Astrocyte (in vitro differentiated cells and primary cell): ENCODE measurements around the gene ATOSB. TPM values are rescaled to one million over a fixed set of nuclear protein-coding genes. Genes with fewer than 3 reads are reported as not detected.
A peak's percentile ranks its signal among the peaks of the same experiment; 100 is the strongest.

Source experiments
- DNase-seq: peaks from one replicate; pipeline ENCODE4 v3.0.0-alpha.2; 2010; ENCODE audit warnings: low read depth
- FAIRE-seq: peaks from 2 replicates; lab custom pipeline; 2011; peaks lifted over from hg19 to GRCh38; lab: Jason Lieb, UNC
- H2AFZ ChIP-seq: 2 replicates; pipeline ENCODE4 v1.6.0; 2012; ENCODE audit warnings: low read depth, low read length, inconsistent platforms
- H3K27ac ChIP-seq: 2 replicates; pipeline ENCODE4 v1.5.1; 2011; ENCODE audit warnings: low read depth, low read length, inconsistent platforms
- H3K27me3 ChIP-seq: 2 replicates; pipeline ENCODE4 v1.6.0; 2011; ENCODE audit warnings: low read length, inconsistent platforms; ENCODE audit not compliant: insufficient read depth
- H3K36me3 ChIP-seq: 2 replicates; pipeline ENCODE4 v1.5.1; 2011; ENCODE audit warnings: low read length, inconsistent platforms; ENCODE audit not compliant: insufficient read depth
- H3K4me1 ChIP-seq: 2 replicates; pipeline ENCODE4 v1.5.1; 2011; ENCODE audit warnings: low read length, inconsistent platforms; ENCODE audit not compliant: insufficient read depth
- H3K4me2 ChIP-seq: 2 replicates; pipeline ENCODE4 v1.6.0; 2012; ENCODE audit warnings: low read length, inconsistent platforms
- H3K4me3 ChIP-seq: 2 replicates; pipeline ENCODE4 v1.5.1; 2011; ENCODE audit warnings: low read depth, mild to moderate bottlenecking, low read length, inconsistent platforms; ENCODE audit not compliant: insufficient read depth
- H3K79me2 ChIP-seq: 2 replicates; pipeline ENCODE4 v1.6.0; 2012; ENCODE audit warnings: mild to moderate bottlenecking, low read length, inconsistent platforms; ENCODE audit not compliant: insufficient read depth
- H3K9ac ChIP-seq: 2 replicates; pipeline ENCODE4 v1.6.0; 2012; ENCODE audit warnings: mild to moderate bottlenecking, low read length, inconsistent platforms
- H3K9me3 ChIP-seq: 2 replicates; pipeline ENCODE4 v1.5.1; 2012; ENCODE audit warnings: low read depth, mild to moderate bottlenecking, low read length, inconsistent platforms; ENCODE audit not compliant: insufficient read depth
- H4K20me1 ChIP-seq: 2 replicates; pipeline ENCODE4 v1.6.0; 2012; ENCODE audit warnings: low read length, inconsistent platforms; ENCODE audit not compliant: insufficient read depth
- H3K27ac Mint-ChIP-seq: one replicate; pipeline ENCODE4 v1.8.0; 2021; ENCODE audit warnings: mild to moderate bottlenecking, mixed read lengths; ENCODE audit not compliant: unreplicated experiment
- H3K27me3 Mint-ChIP-seq: one replicate; pipeline ENCODE4 v1.8.0; 2021; ENCODE audit warnings: low read depth, mixed read lengths; ENCODE audit not compliant: unreplicated experiment
- H3K36me3 Mint-ChIP-seq: one replicate; pipeline ENCODE4 v1.8.0; 2021; ENCODE audit warnings: low read depth, mixed read lengths; ENCODE audit not compliant: unreplicated experiment
- H3K4me1 Mint-ChIP-seq: one replicate; pipeline ENCODE4 v1.8.0; 2021; ENCODE audit warnings: low read depth, mixed read lengths; ENCODE audit not compliant: unreplicated experiment
- H3K4me3 Mint-ChIP-seq: one replicate; pipeline ENCODE4 v1.8.0; 2021; ENCODE audit warnings: mild to moderate bottlenecking, moderate library complexity, mixed read lengths; ENCODE audit not compliant: unreplicated experiment
- H3K9me3 Mint-ChIP-seq: one replicate; pipeline ENCODE4 v1.8.0; 2021; ENCODE audit warnings: mild to moderate bottlenecking, mixed read lengths; ENCODE audit not compliant: unreplicated experiment
- CTCF ChIP-seq: IDR thresholded peaks from 2 replicates; pipeline ENCODE4 v1.5.1; 2011; ENCODE audit warnings: low read depth, mild to moderate bottlenecking, inconsistent platforms, low read length, moderate library complexity; ENCODE audit not compliant: insufficient read depth
- EZH2 ChIP-seq: IDR thresholded peaks from 2 replicates; pipeline ENCODE4 v1.6.1; 2012; ENCODE audit warnings: mild to moderate bottlenecking, low read length, inconsistent platforms; ENCODE audit not compliant: insufficient read depth
- total RNA-seq: library from RNA; stranded (reverse); gene quantifications from 2 replicates; pipeline ENCODE4 v1.2.1, GENCODE V29; 2021

The ATOSB gene
- total RNA-seq, 1 donor from 2014 or later = 68.9 TPM

- Mint-ChIP-seq H3K27ac (no peak overlapping the region), H3K4me3 (peak overlapping the region; percentile 45), H3K27me3 (no peaks in the 10 kb centered on the region), H3K4me1 (peaks cover 33% of the 10 kb centered on the region), H3K9me3 (no peaks in the 10 kb centered on the region), H3K36me3 (peaks cover 18% of the 10 kb centered on the region)
- Histone ChIP-seq H3K4me2 (no peak overlapping the region), H3K4me3 (no peak overlapping the region), H3K27ac (no peak overlapping the region), H2AFZ (no peak overlapping the region), H3K79me2 (peaks cover 58% of the 10 kb centered on the region), H3K9me3 (no peaks in the 10 kb centered on the region), H3K4me1 (peaks cover 32% of the 10 kb centered on the region), H4K20me1 (peaks cover 35% of the 10 kb centered on the region), H3K36me3 (peaks cover 33% of the 10 kb centered on the region), H3K9ac (no peak overlapping the region), H3K27me3 (no peaks in the 10 kb centered on the region)
- no peak for DNase-seq
- TF ChIP-seq CTCF (no peak), EZH2 (no peak)
- no peak for FAIRE-seq
Measured at GRCh38 chr9:35105571-35106342, 9.9 kb downstream of the ATOSB start.

- Histone ChIP-seq H4K20me1 (peaks cover 28% of the 10 kb centered on the region), H3K4me2 (no peak overlapping the region), H3K36me3 (peaks cover 39% of the 10 kb centered on the region), H3K27me3 (no peaks in the 10 kb centered on the region), H3K9ac (no peak overlapping the region), H3K9me3 (no peaks in the 10 kb centered on the region), H3K27ac (no peak overlapping the region), H3K79me2 (peaks cover 53% of the 10 kb centered on the region), H3K4me1 (peaks cover 26% of the 10 kb centered on the region), H3K4me3 (no peak overlapping the region), H2AFZ (no peak overlapping the region)
- Mint-ChIP-seq H3K27me3 (no peaks in the 10 kb centered on the region), H3K4me3 (no peak overlapping the region), H3K9me3 (no peaks in the 10 kb centered on the region), H3K4me1 (peaks cover 31% of the 10 kb centered on the region), H3K36me3 (peaks cover 22% of the 10 kb centered on the region), H3K27ac (peak overlapping the region; percentile 41)
- FAIRE-seq = no peak
- DNase-seq = no peak
- TF ChIP-seq CTCF = no peak
- no peak for TF ChIP-seq EZH2
Measured at GRCh38 chr9:35105126-35105525, 10.5 kb downstream of the ATOSB start.

- Mint-ChIP-seq H3K36me3 (peaks cover 24% of the 10 kb centered on the region), H3K27me3 (no peaks in the 10 kb centered on the region), H3K27ac (peak overlapping the region; percentile 91), H3K4me1 (peaks cover 27% of the 10 kb centered on the region), H3K9me3 (no peaks in the 10 kb centered on the region), H3K4me3 (no peak overlapping the region)
- Histone ChIP-seq H3K9me3 (no peaks in the 10 kb centered on the region), H3K4me3 (no peak overlapping the region), H2AFZ (no peak overlapping the region), H4K20me1 (peaks cover 23% of the 10 kb centered on the region), H3K79me2 (peaks cover 47% of the 10 kb centered on the region), H3K36me3 (peaks cover 44% of the 10 kb centered on the region), H3K27me3 (no peaks in the 10 kb centered on the region), H3K4me1 (peaks cover 21% of the 10 kb centered on the region), H3K4me2 (no peak overlapping the region), H3K27ac (no peak overlapping the region), H3K9ac (peak overlapping the region; percentile 94)
- no peak for DNase-seq
- no peak for FAIRE-seq
- TF ChIP-seq EZH2 (no peak), CTCF (no peak)
Measured at GRCh38 chr9:35104586-35104985, 11.1 kb downstream of the ATOSB start.
